Measurements from ENCODE around the gene ARHGEF19.
"Not testable (repeated sequence)": the region's sequence is repeated elsewhere in the genome, so short reads cannot be mapped to it uniquely, and the experiment has no call there.

Gene ARHGEF19

DNA sequence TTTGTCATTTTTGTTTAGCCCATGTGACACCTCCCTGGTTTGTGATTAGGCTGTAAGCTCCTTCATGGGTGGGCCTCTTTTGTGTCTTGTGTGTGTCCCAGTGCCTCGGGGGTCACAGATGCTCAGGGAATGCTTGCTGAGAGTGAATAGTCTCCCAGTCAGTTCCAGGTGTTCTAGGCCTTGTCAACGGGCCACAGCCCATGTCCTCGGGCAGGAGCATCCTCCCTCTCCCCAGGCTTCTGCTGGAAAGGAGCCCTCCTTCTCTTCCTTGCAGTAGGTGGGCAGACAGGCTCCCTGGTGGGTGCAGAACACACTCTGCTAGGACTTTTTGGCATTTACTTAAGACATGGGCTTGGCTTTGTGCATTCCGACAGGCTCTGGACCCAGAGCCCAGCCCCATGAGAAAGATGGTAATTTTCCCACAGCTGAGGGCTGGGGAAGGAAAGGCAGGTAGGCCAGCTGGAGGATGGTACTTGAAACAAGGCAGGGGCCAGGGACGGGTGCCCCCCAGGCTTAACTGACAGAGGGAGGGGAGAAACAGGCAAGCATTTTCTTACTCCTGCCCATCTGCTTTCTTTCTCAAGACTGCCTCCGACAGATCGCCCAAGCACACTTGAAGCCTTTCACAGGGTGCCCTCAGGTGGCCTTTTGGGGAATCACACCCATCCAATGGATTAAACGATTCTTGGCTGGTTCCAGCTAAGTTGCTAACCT is 31.6 kb upstream of the ARHGEF19 start:
- DNase-seq, result peak; percentile 78

DNA sequence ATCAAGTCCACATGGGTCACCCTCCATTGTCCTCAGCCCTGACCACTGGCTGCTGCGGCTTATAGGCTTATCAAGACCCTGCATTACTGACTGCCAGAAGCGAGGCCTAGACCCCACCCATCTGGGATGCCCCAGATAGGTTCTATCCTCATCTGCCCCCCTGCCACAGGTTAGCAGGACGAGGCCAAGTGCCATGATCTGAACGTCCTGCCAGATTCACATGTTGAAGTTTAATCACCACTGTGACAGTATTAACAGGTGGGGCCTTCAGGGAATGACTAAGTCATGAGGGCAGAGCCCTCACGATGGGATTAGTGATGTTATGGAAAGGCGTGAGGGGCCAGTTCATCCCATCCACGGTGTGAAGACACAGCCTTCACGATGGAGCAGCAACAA is 30.8 kb upstream of the ARHGEF19 start:
- no peak for DNase-seq

GRCh38 chr1:16242556-16243214 is 30.2 kb upstream of the ARHGEF19 start:
- DNase-seq, result no peak

DNA sequence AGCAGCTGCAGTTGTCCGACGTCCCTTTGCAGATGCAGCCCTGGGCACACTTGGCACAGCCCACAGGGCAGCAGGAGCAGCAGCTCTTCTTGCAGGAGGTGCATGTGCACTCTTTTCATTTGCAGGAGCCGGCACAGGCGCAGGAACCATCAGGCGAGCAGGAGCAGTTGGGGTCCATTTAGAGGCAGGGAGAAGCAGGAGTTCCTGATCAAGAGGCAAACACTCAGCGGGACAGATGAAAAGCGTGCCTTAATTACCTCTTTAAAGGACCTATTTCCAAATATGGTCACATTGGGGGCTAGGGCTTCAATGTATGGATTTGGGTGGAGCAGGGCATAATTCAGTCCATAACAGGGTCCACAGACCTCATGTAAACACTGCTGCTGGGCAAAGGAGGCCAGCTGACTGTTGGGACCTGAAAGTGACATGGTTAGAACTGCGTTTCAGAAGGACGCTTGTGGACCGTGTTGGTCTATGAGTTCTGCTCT is 28.8 kb upstream of the ARHGEF19 start:
- DNase-seq, result no peak

DNA sequence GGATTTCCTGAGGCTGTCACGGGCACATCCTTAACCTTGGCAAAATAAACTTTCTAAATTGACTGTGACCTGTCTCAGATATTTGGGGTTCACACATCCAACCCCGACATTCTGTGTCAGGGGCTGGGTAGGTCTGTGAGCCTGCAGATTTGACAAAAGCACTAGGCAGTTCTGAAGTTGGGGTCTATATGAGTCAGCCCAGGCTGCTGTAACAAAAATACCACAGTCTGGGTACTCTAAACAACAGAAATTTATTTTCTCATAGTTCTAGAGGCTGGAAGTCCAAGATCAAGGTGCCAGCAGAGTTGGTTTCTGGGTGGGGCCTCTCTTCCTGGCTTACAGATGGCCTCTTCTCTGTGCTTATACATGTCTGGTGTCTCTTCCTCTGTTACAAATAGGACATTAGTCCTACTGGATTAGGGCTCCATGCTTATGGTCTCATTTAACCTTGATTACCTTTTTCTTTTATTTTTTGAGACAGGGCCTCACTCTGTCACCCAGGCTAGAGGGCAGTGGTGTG is 27.6 kb upstream of the ARHGEF19 start:
- no peak for DNase-seq

- no peak for DNase-seq
Observed at GRCh38 chr1:16237343-16237830, 24.9 kb upstream of the ARHGEF19 start.

DNA sequence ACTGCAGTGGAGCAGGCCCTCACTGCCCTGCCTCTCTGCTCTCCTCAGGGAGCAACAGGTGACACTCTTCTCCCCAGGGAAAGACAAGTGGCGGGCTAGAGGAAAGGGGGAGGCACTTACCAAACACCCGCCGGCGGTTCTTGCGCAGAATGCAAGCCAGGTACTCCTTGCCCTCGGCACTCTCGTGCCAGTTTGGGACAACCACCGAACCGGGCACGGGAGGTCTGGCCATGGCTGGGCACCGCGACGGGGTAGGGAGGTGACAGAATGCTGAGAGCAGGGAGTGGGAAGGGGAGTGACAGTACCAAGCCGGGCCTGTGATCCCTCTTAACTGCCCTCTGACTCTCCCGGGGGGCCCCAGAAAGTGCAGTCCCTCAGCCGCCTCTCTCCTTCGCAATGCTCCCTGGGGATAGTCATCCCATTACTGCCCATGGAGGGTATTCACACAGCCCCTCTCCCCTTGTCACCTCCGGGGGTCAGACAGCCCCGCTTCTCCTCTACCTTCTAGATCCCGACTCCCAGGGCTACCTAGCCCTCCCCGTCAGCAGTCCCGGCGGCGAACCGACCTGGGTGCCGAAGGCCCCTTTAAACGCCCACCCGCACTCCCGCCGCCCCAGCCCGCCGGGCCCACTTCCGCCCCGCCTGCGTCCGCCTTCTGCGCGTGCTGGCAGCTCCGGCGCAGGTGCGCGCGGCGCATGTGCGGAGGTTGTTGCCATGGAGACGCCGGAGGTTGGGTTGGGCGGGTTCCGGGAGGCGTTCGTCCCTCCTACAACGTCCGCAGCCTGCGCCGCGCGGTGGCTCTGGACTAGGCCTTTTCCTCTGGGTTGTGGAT is 24.3 kb upstream of the ARHGEF19 start, which contains the start of gene CPLANE2:
Gene CPLANE2 (minus strand): TSS at position 673 of the 832 bp plus-strand sequence. CDS start 441 bp downstream, at position 232.
- DNase-seq, result peak; percentile 91

DNA sequence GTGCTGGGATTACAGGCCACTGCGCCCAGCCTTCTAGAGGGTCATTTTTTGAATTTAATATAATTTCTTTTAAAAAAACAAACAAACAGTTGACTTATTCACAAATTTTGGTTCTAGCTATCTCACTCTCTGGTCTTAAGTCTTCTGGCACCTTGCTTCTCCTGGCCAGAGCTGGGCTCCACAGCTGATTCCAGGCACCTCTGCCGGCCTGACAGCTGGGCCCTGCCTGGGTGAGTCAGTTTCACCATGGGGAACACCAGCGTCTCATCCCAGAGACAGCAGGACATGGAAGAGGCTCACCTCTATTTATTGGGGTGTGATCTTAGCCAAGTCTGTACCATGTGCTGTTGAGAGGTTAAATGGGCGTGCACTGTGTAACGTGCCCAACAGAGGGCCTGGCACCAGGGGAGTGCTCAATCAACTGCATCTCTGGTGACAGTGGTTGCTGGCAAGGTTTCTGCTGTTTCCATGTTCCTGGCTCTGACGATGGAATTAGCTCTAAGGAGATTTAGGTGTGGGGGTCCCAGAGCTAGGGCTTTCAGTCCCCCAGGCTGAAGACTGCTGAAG is 23.6 kb upstream of the ARHGEF19 start:
- DNase-seq, result no peak

DNA sequence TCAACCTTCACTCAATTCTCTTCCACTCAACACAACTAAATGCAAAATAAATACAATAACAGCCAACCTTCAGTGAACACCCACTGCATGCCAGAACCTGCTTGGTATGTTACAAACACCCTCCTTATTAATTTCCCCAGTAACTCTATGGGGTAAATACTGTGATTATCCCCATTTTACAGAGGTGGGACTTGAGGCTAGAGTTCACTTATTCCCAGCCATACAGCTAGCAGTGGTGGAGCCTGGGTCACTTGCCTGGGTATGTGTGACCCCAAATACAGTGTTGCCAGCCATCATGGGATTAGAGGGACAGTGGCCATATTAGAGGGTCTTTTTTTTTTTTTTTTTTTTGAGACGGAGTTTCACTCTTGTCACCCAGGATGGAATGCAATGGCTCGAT is 22.9 kb upstream of the ARHGEF19 start:
- DNase-seq, result no peak

- no peak for DNase-seq
Observed at GRCh38 chr1:16233431-16233830, 21.0 kb upstream of the ARHGEF19 start.

- no peak for DNase-seq
Observed at GRCh38 chr1:16232316-16232710, 19.9 kb upstream of the ARHGEF19 start.

DNA sequence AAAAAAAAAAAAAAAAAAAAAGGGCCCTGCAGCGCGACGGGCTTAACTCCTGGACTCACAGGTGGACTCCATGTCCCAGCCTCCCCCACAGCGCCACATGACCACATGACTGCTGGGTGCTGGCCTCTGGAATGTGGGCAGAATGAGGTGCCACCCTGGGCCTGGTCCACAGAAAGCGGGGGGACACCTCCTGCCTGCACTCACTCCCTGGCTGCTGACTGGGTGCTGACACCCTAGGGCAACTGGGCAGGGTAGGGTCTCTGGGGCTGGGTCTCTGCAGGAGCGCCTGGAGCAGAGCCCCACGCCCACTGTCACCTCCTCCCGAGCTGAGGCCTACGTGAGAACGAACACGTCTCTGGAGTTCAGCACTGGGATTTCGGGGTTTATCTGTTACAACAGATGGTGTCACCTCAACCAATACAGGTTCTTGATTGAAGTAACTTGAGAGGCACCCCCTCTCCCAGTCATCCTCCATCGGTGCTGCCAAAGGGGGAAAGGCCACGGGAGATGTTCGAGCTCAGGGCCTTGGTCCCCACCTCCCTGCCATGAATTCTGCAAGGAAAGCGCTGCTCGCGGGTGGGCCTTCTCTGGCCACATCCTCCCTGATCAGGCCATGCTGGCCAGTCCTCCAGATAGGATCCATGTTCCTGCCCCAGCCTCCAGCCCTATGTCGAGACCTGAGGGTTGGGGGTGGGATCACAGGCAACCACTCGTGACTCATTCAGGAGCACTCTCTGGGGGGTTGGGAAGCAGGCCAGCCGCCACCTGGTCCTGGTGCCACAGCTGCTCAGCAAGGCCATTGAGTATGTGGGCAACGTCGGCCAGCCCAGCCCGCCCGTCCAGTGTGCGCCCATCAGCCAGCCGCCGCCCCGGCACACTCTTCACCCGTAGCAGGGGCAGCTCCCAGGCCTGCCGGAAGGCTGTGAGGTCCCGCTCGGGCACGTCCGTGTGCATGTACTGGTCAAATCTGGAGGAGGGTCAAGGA is 19.2 kb upstream of the ARHGEF19 start:
- DNase-seq, result no peak

- DNase-seq, result no peak
Observed at GRCh38 chr1:16230744-16231143, 18.3 kb upstream of the ARHGEF19 start.

DNA sequence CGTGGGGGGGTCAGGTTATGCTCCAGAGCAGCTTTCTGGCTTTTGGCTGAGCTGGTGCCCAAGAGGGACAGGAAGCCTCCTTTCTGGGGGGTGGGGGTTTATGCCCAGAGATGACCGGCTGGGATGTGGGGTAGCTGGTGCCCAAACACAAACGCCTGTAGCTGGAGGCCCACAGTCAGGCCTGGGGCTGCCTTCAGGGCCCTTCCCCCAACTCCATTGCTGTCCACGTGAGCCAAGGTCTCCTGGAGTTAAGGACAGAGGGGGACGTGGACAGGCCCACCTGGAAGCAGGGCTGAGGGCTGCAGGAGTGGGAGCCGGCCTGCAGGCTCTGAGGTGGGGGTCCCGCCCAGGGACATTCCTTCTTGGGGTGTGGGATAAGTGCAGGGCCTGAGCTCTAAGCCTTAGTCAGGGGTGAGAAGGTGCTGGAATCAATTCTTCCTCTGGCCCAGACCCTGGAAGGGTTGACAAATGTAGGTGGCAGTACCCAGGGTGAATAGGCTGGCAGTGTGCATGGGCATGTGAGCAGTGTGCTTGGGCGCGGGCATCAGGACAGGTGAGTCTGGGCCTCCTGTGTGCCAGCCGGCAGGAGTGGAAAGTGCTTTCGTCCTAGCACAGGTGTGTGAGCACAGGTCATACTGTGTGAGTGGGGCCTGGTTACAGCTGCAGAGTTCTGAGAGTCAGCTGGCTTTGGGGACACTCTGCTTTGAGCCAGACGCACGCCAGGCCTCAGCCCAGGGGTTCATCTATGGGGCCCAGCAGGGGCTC is 17.7 kb upstream of the ARHGEF19 start:
- no peak for DNase-seq

DNA sequence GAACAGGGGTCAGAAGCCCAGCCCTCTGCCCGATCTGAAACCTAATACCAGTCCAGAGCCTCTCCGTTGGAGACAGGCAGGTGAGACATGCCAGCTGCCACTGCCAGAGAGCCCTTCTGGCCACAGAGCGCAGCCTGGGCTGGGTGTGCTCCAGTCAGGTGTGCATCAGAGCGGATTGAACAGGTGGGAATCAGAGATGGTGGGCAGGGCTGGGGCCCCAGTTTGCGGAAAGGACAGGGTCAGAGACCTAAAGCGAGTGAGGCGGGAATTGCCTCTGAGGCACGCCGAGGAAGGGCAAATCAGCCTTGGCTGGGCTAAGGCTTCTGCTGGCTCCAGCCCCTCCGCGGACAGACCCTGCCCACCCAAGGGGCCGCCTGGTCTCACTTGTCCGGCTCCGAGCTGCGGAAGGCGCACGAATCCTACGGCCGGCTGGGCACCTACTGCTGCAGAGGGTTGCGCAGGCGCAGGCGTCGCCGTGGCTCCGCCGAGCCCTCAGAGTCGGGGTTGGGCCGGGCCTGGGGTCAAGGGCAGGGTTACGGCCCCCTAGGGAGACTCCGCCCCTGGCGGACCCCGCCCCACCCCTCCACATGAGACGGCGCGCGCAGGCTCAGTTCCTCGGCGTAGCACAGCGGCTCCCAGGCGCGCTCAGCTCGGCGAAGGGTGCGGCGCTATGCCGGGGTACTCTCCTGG is 14.2 kb upstream of the ARHGEF19 start:
- no peak for DNase-seq

DNA sequence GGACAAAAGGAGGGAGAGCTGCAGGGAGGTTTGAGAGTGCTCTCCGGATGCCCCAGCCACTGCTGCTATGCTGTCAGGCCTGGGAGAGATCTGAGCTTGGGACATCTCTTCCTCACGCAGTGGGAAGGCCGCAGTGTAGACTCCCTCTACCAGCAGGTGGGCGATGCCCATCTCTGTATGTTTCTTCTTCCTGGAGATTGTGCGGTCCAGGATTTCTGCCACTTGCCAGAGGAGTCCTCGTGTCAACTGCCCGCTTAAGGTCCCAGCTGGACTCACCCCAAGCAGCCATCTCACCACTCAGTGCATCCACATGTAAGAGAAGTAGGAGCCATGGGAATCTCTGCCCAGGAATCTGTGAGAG is 13.7 kb upstream of the ARHGEF19 start:
- DNase-seq, result no peak

DNA sequence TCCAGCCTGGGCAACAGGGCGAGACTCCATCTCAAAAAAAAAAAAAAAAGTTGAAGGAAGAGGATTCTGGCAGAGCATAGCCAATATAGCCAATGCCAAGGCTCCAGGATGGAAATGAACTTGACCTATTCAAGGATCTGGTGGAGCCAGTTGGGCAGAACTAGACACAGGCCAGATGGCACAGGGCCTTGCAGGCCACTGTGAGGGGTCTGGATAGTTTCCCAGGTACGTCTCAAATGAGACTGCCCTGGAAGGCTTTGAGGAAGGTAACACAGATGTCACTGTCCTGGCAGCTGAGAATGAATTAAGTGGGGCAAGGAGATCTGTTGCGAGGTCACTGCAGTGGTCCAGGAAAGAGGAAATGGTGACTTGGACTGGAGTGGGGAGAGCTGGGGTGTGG is 12.0 kb upstream of the ARHGEF19 start:
- DNase-seq, result no peak

- not testable (repeated sequence) for DNase-seq
Observed at GRCh38 chr1:16222716-16223115, 10.3 kb upstream of the ARHGEF19 start.

DNA sequence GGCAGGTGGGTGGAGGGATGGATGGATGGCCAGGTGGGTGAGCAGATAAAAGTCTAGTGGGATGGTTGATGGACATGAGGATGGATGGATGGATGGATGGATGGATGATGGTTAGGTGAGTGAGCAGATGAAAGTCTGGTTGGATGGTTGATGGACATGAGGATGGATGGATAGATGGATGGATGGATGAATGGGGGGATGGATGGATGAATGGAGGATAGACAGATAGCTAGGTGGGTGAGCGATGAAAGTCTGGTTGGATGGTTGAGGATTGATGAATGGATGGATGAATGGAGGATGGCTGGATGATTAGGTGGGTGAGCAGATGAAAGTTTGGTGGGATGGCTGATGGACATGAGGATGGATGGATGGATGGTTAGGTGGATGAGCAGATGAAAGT is 9.0 kb upstream of the ARHGEF19 start:
- no peak for DNase-seq

DNA sequence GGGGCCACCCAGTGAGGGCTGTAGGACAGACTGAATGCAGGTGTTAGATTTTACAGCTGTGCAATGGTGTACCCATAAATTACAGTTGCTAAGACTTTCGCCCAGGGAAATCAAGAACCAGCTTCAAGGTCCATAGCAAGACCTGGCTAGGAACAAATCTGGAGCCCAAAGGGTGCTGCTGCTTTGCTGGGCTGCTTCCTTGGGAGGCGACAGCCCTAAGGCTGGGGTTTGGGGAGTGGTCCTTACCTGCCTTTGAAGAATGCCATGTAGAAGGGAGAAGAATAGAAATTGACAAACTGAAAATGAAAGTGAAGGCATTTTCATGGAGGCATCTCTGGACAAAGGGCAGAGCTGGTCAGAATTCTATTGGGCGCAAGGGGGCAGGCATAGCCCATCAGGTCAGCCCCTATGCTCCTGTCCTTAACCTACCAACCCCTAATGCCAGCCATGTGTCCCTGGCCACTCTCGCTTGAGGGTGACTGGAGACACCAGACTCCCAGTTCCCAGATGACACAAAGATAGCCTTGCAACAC is 7.6 kb upstream of the ARHGEF19 start:
- DNase-seq, result no peak

Data from suppressor macrophage treated with lipopolysaccharide for 4 hours (primary cell).